GM21381 (cell line): ENCODE results near the gene RAB19.
"Not testable (repeated sequence)": the region's sequence is repeated elsewhere in the genome, so short reads cannot be mapped to it uniquely, and the experiment has no call there.

Experiments used
- ATAC-seq: cut with Tn5 transposase; IDR thresholded peaks from one replicate; pipeline ENCODE4 v1.9.1; 2021; ENCODE audit warnings: mild to moderate bottlenecking, moderate library complexity; ENCODE audit not compliant: unreplicated experiment

RAB19 gene

DNA sequence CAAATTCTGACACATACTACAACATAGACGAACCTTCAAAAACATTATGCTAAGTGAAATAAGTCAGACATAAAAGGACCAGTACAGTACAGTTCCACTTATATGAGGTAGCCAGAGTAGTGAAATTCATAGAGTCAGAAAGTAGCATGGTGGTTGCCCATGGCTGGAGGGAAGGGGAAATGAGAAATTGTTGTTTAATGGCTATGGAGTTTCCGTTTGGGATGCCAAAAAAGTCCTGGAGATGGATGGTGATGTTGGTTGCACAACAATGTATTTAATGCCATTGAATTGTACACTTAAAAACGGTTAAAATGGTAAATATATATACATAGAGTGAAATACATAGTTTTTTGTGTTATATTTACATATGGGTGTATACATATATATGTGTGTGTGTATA is 3.5 kb upstream of the RAB19 start:
- ATAC-seq = no peak

- no peak for ATAC-seq
Observed at GRCh38 chr7:140402178-140402835, 1.6 kb upstream of the RAB19 start.

DNA sequence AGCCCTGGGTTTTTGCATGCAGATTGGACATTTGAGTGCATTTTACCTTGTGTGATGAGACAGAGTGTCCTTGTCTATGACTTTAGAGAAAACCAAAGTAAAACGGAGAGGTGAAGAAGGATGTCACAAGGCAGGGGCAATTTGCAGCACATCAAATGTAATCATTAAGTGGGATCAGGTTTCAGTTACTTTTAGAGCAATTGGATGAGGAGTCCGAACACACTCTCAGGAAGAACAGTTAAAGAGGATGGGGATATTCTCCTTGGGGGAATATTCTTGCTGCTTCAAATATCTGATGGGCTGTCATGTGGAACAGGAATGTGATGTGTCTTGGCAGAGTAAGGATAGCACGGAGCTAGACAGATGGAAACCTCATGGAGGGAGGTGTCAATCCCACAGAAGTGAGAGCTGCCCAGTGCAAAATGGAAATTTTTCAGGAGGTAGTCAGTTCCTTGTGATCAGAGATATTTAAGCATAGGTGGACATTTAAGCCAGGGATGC is 757 bp downstream of the RAB19 start:
- ATAC-seq = no peak

DNA sequence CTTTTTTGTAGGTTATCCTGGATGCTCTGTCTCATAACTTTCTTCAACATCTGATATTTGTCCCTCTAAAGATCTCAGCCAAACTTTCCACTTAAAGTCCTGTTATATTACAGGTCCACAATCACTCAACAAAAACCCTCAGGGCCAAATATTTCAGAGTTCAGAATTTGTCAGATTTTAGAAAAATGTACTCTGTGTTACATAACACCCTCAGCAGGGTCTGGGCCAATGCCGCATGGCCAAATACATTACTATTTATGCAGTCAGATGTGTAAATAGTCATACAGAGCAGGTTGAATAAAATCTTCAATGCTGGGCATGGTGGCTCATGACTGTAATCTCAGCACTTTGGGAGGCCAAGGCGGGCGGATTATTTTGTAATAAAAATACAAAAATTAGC is 11.5 kb downstream of the RAB19 start:
- no peak for ATAC-seq

DNA sequence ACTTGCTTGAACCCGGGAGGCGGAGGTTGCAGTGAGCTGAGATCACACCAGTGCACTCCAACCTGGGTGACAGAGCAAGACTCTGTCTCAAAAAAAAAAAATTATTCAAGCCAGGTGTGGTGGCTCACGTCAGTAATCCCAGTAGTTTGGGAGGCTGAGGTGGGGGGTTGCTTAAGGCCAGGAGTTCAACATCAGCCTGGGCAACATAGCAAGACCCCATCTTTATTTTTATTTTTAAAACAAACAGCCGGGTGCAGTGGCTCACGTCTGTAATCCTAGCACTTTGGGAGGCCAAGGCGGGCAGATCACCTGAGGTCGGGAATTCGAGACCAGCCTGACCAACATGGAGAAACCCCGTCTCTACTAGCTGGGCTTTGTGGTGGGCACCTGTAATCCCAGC is 12.0 kb downstream of the RAB19 start:
- not testable (repeated sequence) for ATAC-seq

DNA sequence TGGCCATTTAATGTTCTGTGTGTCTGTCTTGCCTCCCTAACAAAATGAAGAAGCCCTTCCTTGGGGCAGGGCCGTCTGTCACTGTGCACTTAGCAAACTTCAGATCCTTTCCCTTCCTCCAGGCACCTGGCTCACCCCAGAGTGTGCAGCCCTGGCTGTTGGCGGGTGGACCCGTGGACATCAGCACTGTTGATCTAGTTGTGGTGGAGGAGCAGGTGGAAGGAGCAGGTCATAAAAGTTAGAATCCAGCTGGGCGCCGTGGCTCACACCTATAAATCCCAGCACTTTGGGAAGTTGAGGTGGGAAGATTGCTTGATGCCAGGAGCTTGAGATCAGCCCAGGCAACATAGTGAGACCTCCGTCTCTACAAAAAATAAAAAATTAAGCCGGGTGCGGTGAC is 12.7 kb downstream of the RAB19 start:
- no peak for ATAC-seq

- ATAC-seq = no peak
Observed at GRCh38 chr7:140417456-140418155, 13.7 kb downstream of the RAB19 start.

- ATAC-seq = not testable (repeated sequence)
Observed at GRCh38 chr7:140418156-140418472, 14.3 kb downstream of the RAB19 start.

DNA sequence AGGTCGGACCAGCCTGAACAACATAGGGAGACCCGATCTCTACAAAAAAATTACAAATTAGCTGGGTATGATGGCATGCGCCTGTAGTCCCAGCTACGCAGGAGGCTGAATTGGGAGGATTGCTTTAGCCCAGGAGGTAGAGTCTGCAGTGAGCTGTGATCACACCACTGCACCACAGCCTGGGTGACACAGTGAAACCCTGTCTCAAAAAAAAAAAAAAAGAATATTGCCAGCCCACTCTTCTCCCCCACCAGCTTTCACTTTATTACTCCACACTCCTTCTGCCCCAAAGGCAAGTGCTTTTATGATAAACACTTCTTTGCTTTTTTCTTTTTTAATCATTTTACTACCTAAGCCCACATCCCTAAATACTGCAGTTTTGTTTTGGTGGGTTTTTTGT is 14.8 kb downstream of the RAB19 start:
- ATAC-seq = no peak

DNA sequence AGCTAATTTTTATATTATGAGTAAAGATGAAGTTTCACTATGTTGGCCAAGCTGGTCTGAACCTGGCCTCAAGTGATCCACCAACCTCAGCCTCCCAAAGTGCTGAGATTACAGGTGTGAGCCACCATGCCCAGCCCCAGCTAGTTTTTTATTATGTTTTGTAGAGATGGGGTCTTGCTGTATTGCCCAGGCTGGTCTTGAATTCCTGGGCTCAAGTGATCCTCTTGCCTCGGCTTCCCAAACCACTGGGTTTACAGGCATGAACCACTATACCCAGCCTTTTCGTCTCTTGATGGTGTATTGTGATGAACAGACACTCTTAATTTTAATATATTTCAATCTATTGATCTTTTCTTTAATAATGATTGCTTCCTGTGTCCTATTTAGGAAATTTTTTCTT is 17.7 kb downstream of the RAB19 start:
- ATAC-seq = no peak

DNA sequence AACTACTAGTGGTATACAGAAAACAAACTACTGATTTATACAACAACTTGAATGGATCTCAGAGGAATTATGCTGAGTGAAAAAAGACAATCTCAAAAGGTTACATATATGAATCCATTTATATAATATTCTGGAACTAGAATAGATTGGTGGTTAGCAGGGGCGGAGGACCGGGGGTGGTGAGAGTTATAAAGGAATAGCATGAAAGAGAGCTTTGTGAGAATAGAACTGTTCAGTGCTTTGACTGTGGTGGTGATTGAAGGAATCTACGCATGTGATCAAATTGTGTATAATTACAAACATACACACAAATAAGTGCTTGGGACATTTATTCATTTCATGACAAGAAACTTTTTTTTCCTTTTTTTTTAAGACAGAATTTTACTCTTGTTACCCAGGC is 19.6 kb downstream of the RAB19 start:
- no peak for ATAC-seq

DNA sequence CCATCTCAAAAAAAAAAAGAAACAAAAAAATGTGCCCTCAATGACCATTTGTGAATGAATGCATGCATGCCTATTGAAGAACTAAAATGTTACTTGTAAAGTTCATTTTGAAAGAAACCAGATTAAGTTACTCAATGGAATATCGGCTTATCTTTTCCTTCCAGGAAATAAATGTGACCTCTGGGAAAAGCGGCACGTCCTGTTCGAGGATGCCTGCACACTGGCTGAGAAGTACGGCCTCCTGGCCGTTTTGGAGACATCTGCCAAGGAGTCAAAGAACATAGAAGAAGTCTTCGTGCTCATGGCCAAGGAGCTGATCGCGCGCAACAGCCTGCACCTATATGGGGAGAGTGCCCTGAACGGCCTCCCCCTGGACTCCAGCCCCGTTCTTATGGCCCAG is 21.9 kb downstream of the RAB19 start:
- ATAC-seq = no peak

GRCh38 chr7:140426130-140426529 is 22.3 kb downstream of the RAB19 start:
- no peak for ATAC-seq

GRCh38 chr7:140433396-140433795 is 29.5 kb downstream of the RAB19 start:
- no peak for ATAC-seq

- ATAC-seq = no peak
Observed at GRCh38 chr7:140435252-140435895, 31.5 kb downstream of the RAB19 start.

- no peak for ATAC-seq
Observed at GRCh38 chr7:140439359-140439758, 35.5 kb downstream of the RAB19 start.

DNA sequence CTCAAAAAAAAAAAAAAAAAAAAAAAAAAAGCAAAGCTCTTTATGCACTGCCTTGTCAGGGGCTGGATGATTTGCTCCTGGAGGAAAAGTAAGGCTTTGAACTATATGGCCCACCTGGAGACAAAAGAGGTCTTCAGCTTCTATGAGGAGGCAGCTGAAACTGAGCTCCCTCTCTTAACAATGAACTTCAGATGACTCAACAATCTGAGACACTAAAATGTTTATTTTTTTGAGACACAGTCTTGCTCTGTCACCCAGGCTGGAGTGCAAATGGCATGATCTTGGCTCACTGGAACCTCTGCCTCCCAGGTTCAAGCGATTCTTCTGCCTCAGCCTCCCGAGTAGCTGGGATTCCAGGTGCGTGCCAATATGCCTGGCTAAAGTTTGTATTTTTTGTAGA is 36.7 kb downstream of the RAB19 start:
- ATAC-seq = no peak

- no peak for ATAC-seq
Observed at GRCh38 chr7:140441519-140441918, 37.7 kb downstream of the RAB19 start.

- no peak for ATAC-seq
Observed at GRCh38 chr7:140446467-140446866, 42.6 kb downstream of the RAB19 start.

DNA sequence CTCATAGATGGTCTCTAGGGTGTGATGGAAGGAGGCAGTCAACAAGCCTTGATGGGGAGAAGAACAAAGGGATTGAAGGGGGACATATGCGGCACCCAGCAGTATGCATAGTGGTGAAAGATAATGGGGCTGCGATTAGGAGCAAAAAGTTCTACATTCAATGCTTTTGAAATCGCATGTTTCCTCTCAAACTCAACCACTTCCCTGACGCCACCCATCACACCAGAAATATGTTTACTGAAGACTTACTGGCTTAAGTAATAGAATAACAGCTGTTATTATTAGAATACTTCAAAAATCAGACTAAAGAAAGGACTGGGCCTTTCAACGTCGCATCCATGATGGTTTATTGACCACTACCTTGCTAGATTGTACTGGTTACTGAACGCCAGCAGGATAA is 44.0 kb downstream of the RAB19 start:
- no peak for ATAC-seq

DNA sequence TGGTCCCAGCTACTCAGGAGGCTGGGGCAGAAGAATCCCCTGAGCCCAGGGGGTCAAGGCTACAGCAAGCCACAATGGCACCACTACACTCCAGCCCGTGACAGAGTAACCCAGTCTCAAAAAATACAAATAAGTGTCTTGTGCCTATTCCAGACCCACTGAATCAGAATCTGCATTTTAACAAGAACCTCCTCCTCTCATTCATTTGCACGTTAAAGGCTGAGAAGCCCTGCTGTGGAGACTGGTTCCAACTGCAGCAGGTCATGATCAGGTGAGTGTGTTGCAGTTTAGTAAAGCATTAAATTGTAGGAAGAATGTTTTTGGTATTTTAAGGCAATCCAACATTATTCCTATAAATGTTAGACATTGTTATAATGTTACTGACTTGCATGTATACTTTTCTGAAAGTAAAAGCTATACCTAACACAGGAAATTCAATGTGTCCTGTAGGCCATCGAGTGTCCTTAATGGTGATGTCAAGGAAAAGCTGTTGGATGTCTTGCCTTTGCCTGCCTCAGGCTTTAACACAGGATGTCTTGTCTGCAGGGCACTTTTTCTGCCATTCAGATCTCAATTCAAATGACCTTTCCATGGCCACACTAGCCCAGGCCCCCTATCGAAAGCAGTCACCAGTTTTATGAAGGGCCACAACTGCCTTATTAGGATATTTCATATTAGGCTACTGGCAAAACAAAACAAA is 45.1 kb downstream of the RAB19 start:
- ATAC-seq = no peak

- ATAC-seq = no peak
Observed at GRCh38 chr7:140451716-140452115, 47.9 kb downstream of the RAB19 start.
